ENCODE results near the gene ASTN2. TPM values are rescaled to one million over a fixed set of nuclear protein-coding genes. Genes with fewer than 3 reads are reported as not detected.

Gene ASTN2
- polyA plus RNA-seq, 1 donor from 2014 or later = 6.8 TPM

GRCh38 chr9:116792271-116792670 is 622.6 kb downstream of the ASTN2 start:
- no peak overlapping the region for H3K4me3 ChIP-seq (ENCODE audit: low read length)
- H3K4me2 ChIP-seq (ENCODE audit: low read length) = no peak overlapping the region
- no peak overlapping the region for H3K27ac ChIP-seq (ENCODE audit: low read length)
- H3K9me2 ChIP-seq (ENCODE audit: insufficient read depth, low read length) = no peaks in the 10 kb centered on the region
- H4K20me1 ChIP-seq (ENCODE audit: insufficient read depth) = no peaks in the 10 kb centered on the region
- H3K9me3 ChIP-seq (ENCODE audit: low read length) = no peaks in the 10 kb centered on the region
- no peak overlapping the region for H3K9ac ChIP-seq (ENCODE audit: low read length)
- no peaks in the 10 kb centered on the region for H3K27me3 ChIP-seq (ENCODE audit: insufficient read depth, low read depth, low read length)
- H2AFZ ChIP-seq (ENCODE audit: low read depth, low read length) = no peak overlapping the region
- H3F3A ChIP-seq (ENCODE audit: insufficient read depth, low read length, poor library complexity, severe bottlenecking) = no peaks in the 10 kb centered on the region
- H3K36me3 ChIP-seq (ENCODE audit: insufficient read depth, low read length) = no peaks in the 10 kb centered on the region
- no peaks in the 10 kb centered on the region for H3K79me2 ChIP-seq (replicated peaks; ENCODE audit: insufficient read depth, low read length)
- TF ChIP-seq REST (IDR thresholded peaks at IDR 0.05; ENCODE audit: borderline replicate concordance) = no peak
- no peak for TF ChIP-seq TAF1 (IDR thresholded peaks at IDR 0.05; ENCODE audit: low read depth)
- TF ChIP-seq POLR2AphosphoS5 (IDR thresholded peaks at IDR 0.05) = no peak
- TF ChIP-seq EP300 (conservative IDR thresholded peaks at IDR 0.05; ENCODE audit: poor library complexity, severe bottlenecking) = no peak
- no peak for TF ChIP-seq SMC3 (conservative IDR thresholded peaks at IDR 0.05; ENCODE audit: poor library complexity)
- TF ChIP-seq CTCF (IDR thresholded peaks at IDR 0.05; ENCODE audit: poor library complexity, severe bottlenecking) = no peak
- no peak for TF ChIP-seq RAD21 (conservative IDR thresholded peaks at IDR 0.05)
- no peak for TF ChIP-seq MXI1 (conservative IDR thresholded peaks at IDR 0.05; ENCODE audit: poor library complexity, severe bottlenecking)
- TF ChIP-seq EZH2 (IDR thresholded peaks at IDR 0.05; ENCODE audit: borderline replicate concordance, insufficient read depth, low read length, poor library complexity, severe bottlenecking) = no peak

GRCh38 chr9:116791326-116791725 is 623.5 kb downstream of the ASTN2 start:
- Histone ChIP-seq H2AFZ (ENCODE audit: low read depth, low read length) (no peak overlapping the region), H3K27me3 (ENCODE audit: insufficient read depth, low read depth, low read length) (no peaks in the 10 kb centered on the region), H3K4me3 (ENCODE audit: low read length) (no peak overlapping the region), H3K27ac (ENCODE audit: low read length) (no peak overlapping the region), H3K9me3 (ENCODE audit: low read length) (no peaks in the 10 kb centered on the region), H3F3A (ENCODE audit: insufficient read depth, low read length, poor library complexity, severe bottlenecking) (no peaks in the 10 kb centered on the region), H4K20me1 (ENCODE audit: insufficient read depth) (no peaks in the 10 kb centered on the region), H3K79me2 (replicated peaks; ENCODE audit: insufficient read depth, low read length) (no peaks in the 10 kb centered on the region), H3K9me2 (ENCODE audit: insufficient read depth, low read length) (no peaks in the 10 kb centered on the region), H3K36me3 (ENCODE audit: insufficient read depth, low read length) (no peaks in the 10 kb centered on the region), H3K4me2 (ENCODE audit: low read length) (no peak overlapping the region), H3K9ac (ENCODE audit: low read length) (no peak overlapping the region)
- TF ChIP-seq RAD21 (conservative IDR thresholded peaks at IDR 0.05) (no peak), MXI1 (conservative IDR thresholded peaks at IDR 0.05; ENCODE audit: poor library complexity, severe bottlenecking) (no peak), SMC3 (conservative IDR thresholded peaks at IDR 0.05; ENCODE audit: poor library complexity) (no peak), EZH2 (IDR thresholded peaks at IDR 0.05; ENCODE audit: borderline replicate concordance, insufficient read depth, low read length, poor library complexity, severe bottlenecking) (no peak), POLR2AphosphoS5 (IDR thresholded peaks at IDR 0.05) (no peak), TAF1 (IDR thresholded peaks at IDR 0.05; ENCODE audit: low read depth) (no peak), CTCF (IDR thresholded peaks at IDR 0.05; ENCODE audit: poor library complexity, severe bottlenecking) (no peak), EP300 (conservative IDR thresholded peaks at IDR 0.05; ENCODE audit: poor library complexity, severe bottlenecking) (no peak), REST (IDR thresholded peaks at IDR 0.05; ENCODE audit: borderline replicate concordance) (no peak)
